HepG2 (cell line): ENCODE measurements around the gene KIF25. TPM values are rescaled to one million over a fixed set of nuclear protein-coding genes. Genes with fewer than 3 reads are reported as not detected.
A peak's percentile ranks its signal among the peaks of the same experiment; 100 is the strongest.

Experiments used
- ADNP ChIP-seq: sonication (generic); formaldehyde crosslinking; IDR thresholded peaks from 2 replicates; pipeline ENCODE4 v1.4.0; 2020; ENCODE audit warnings: missing genetic modification reagents
- ATF5 ChIP-seq: sonication (generic); formaldehyde crosslinking; IDR thresholded peaks from 2 replicates; pipeline ENCODE4 v1.4.0; 2020; ENCODE audit warnings: mild to moderate bottlenecking, low read depth, missing genetic modification reagents
- CREM ChIP-seq, 2 experiments: sonication (generic) in 1 of 2; formaldehyde crosslinking in 1 of 2; IDR thresholded peaks; 2 replicates each; pipeline versions ENCODE4 v1.4.0 to v1.6.1; 2016 to 2020; ENCODE audit warnings: antibody characterized with exemption in 1 of 2, mild to moderate bottlenecking in 1 of 2, missing genetic modification reagents in 1 of 2
- DNMT1 ChIP-seq: sonication (generic); formaldehyde crosslinking; IDR thresholded peaks from 2 replicates; pipeline ENCODE4 v1.5.1; 2020; ENCODE audit warnings: mild to moderate bottlenecking, missing genetic modification reagents
- FUBP1 ChIP-seq: sonication (generic); formaldehyde crosslinking; IDR thresholded peaks from 2 replicates; pipeline ENCODE4 v1.5.1; 2020; ENCODE audit warnings: missing genetic modification reagents, mild to moderate bottlenecking, borderline replicate concordance
- MBNL3 ChIP-seq: fragments of 250-450 bp; sonication (Bioruptor Pico); conservative IDR thresholded peaks from 2 replicates; pipeline ENCODE4 v1.8.0; 2022; ENCODE audit warnings: mild to moderate bottlenecking, inconsistent platforms
- MLLT10 ChIP-seq: sonication (generic); formaldehyde crosslinking; IDR thresholded peaks from 2 replicates; pipeline ENCODE4 v1.4.0; 2020; ENCODE audit warnings: missing genetic modification reagents
- POLR2A ChIP-seq, 2 experiments: IDR thresholded peaks; 2 replicates each; pipeline ENCODE4 v1.6.1; 2011; ENCODE audit warnings: low read depth in 2 of 2, low read length in 2 of 2, mild to moderate bottlenecking in 1 of 2, moderate library complexity in 1 of 2; ENCODE audit not compliant: insufficient read depth in 1 of 2
- POLR2AphosphoS2 ChIP-seq: IDR thresholded peaks from 2 replicates; pipeline ENCODE4 v1.6.1; 2011; ENCODE audit warnings: low read depth, low read length, improper control_type of control experiment
- SETDB1 ChIP-seq: sonication (generic); formaldehyde crosslinking; IDR thresholded peaks from 2 replicates; pipeline ENCODE4 v1.5.1; 2020; ENCODE audit warnings: missing genetic modification reagents, mild to moderate bottlenecking, borderline replicate concordance
- SP5 ChIP-seq: IDR thresholded peaks from 2 replicates; pipeline ENCODE4 v1.6.1; 2016; ENCODE audit warnings: low read depth, borderline replicate concordance
- TCF12 ChIP-seq, 2 experiments: fragments of 450-650 bp in 1 of 2; sonication (generic) in 1 of 2; formaldehyde crosslinking in 1 of 2; IDR thresholded peaks; 2 replicates each; pipeline versions ENCODE4 v1.6.1 to v1.8.0; 2017 to 2022; ENCODE audit warnings: antibody characterized with exemption in 1 of 2, mild to moderate bottlenecking in 1 of 2, missing genetic modification reagents in 1 of 2, moderate library complexity in 1 of 2
- ZBTB42 ChIP-seq: sonication (generic); formaldehyde crosslinking; IDR thresholded peaks from 2 replicates; pipeline ENCODE4 v1.5.0; 2020; ENCODE audit warnings: mild to moderate bottlenecking, missing genetic modification reagents
- ZBTB49 ChIP-seq: sonication (generic); formaldehyde crosslinking; IDR thresholded peaks from 2 replicates; pipeline ENCODE4 v1.4.0; 2020; ENCODE audit warnings: missing genetic modification reagents, borderline replicate concordance
- ZFP36 ChIP-seq: fragments of 150-350 bp; IDR thresholded peaks from 2 replicates; pipeline ENCODE4 v1.6.1; 2018; ENCODE audit warnings: borderline replicate concordance, low read length, low read depth; ENCODE audit not compliant: partially characterized antibody
- ZFP82 ChIP-seq: sonication (generic); formaldehyde crosslinking; IDR thresholded peaks from 2 replicates; pipeline ENCODE4 v1.5.1; 2020; ENCODE audit warnings: mild to moderate bottlenecking, missing genetic modification reagents, borderline replicate concordance
- ZFP91 ChIP-seq: sonication (generic); formaldehyde crosslinking; IDR thresholded peaks from 2 replicates; pipeline ENCODE4 v1.9.0; 2022; ENCODE audit warnings: missing genetic modification reagents, mild to moderate bottlenecking, borderline replicate concordance
- ZNF136 ChIP-seq: sonication (generic); formaldehyde crosslinking; IDR thresholded peaks from 2 replicates; pipeline ENCODE4 v1.8.1; 2022; ENCODE audit warnings: low read depth, mild to moderate bottlenecking, moderate library complexity, missing genetic modification reagents
- ZNF138 ChIP-seq: sonication (generic); formaldehyde crosslinking; IDR thresholded peaks from 2 replicates; pipeline ENCODE4 v1.5.0; 2020; ENCODE audit warnings: mild to moderate bottlenecking, low read depth, missing genetic modification reagents
- ZNF235 ChIP-seq: sonication (generic); formaldehyde crosslinking; IDR thresholded peaks from 2 replicates; pipeline ENCODE4 v1.8.1; 2023; ENCODE audit warnings: mild to moderate bottlenecking, missing genetic modification reagents, borderline replicate concordance
- ZNF460 ChIP-seq: sonication (generic); formaldehyde crosslinking; IDR thresholded peaks from 2 replicates; pipeline ENCODE4 v1.5.1; 2020; ENCODE audit warnings: missing genetic modification reagents, mild to moderate bottlenecking, borderline replicate concordance
- ZNF530 ChIP-seq: sonication (generic); formaldehyde crosslinking; IDR thresholded peaks from 2 replicates; pipeline ENCODE4 v1.5.0; 2020; ENCODE audit warnings: low read depth, mild to moderate bottlenecking, missing genetic modification reagents
- ZNF572 ChIP-seq: sonication (generic); formaldehyde crosslinking; IDR thresholded peaks from 2 replicates; pipeline ENCODE4 v1.5.1; 2020; ENCODE audit warnings: mild to moderate bottlenecking, missing genetic modification reagents
- ZNF761 ChIP-seq: sonication (generic); formaldehyde crosslinking; conservative IDR thresholded peaks from 2 replicates; pipeline ENCODE4 v1.4.0; 2020; ENCODE audit warnings: mild to moderate bottlenecking, missing genetic modification reagents
- ZZZ3 ChIP-seq: sonication (generic); formaldehyde crosslinking; IDR thresholded peaks from 2 replicates; pipeline ENCODE4 v1.4.0; 2020; ENCODE audit warnings: missing genetic modification reagents, mild to moderate bottlenecking, borderline replicate concordance
- polyA plus RNA-seq, 8 experiments: library from polyadenylated mRNA; depleted of rRNA in 3 of 8; stranded (reverse) in 7 of 8; unstranded in 1 of 8; fragments of >200 nt; fragmentation: Illumina TruSeq in 4 of 8; extraction: Trizol in 4 of 8; gene quantifications; 2 replicates each; pipeline versions ENCODE4 v1.2.1 to v1.2.3, GENCODE V29; 2011 to 2016; ENCODE audit warnings: low read depth in 4 of 8, missing spikeins in 1 of 8, mixed read lengths in 1 of 8; ENCODE audit not compliant: insufficient read depth in 1 of 8
- total RNA-seq, 5 experiments: library from RNA; depleted of rRNA; stranded (reverse); fragments of >200 nt; fragmentation: Illumina TruSeq; extraction: Trizol; gene quantifications; 2 replicates each; pipeline ENCODE4 v1.2.3, GENCODE V29; 2016; ENCODE audit warnings: low read depth in 1 of 5

KIF25 gene
- total and polyA plus RNA-seq, 2 of the 13 experiments (the other 11 are each of a cell fraction or from before 2014, with no cell fraction given): not detected

GRCh38 chr6:168060521-168060931 lies 63.1 kb downstream of the KIF25 start (continued):
- TF ChIP-seq ZFP36 (no peak), ZBTB42 (CRISPR knock-in tag) (no peak), ADNP (no peak), TCF12 (IDR thresholded peaks at IDR 0.05) (no peak), TCF12 (CRISPR knock-in tag; IDR thresholded peaks at IDR 0.05) (no peak), ATF5 (CRISPR knock-in tag) (no peak), MLLT10 (no peak), ZBTB49 (CRISPR knock-in tag) (no peak), ZNF136 (no peak), POLR2A (IDR thresholded peaks at IDR 0.05; ENCODE audit: insufficient read depth in 1 of 2, low read depth in 2 of 2, low read length in 2 of 2) (no peak), ZZZ3 (CRISPR knock-in tag) (no peak), POLR2AphosphoS2 (no peak), SP5 (CRISPR knock-in tag) (no peak), MBNL3 (no peak), ZNF530 (CRISPR knock-in tag) (no peak), CREM (IDR thresholded peaks at IDR 0.05) (no peak), CREM (CRISPR knock-in tag; IDR thresholded peaks at IDR 0.05) (no peak), ZNF138 (CRISPR knock-in tag) (no peak), ZNF761 (CRISPR knock-in tag) (no peak), ZNF572 (CRISPR knock-in tag) (0 out of 2 replicates have a peak, but pooled peaks have one; percentile 46), DNMT1 (CRISPR knock-in tag) (no peak), SETDB1 (CRISPR knock-in tag) (no peak), ZFP82 (CRISPR knock-in tag) (no peak), ZNF235 (peak; percentile 70; the same call in 1 of the 2 replicates), ZFP91 (CRISPR knock-in tag) (peak; percentile 65), ZNF460 (CRISPR knock-in tag) (no peak), FUBP1 (CRISPR knock-in tag) (no peak)
